HFF-Myc (cell line): ENCODE measurements around the gene CFAP65.
A peak's percentile ranks its signal among the peaks of the same experiment; 100 is the strongest.

Experiments
- DNase-seq: peaks from one replicate; pipeline ENCODE4 v3.0.0-alpha.2; 2011; ENCODE audit warnings: low read depth; ENCODE audit errors: extremely low read depth
- H3K4me3 ChIP-seq: replicated peaks from 2 replicates; pipeline ENCODE4 v1.5.1; 2011; ENCODE audit warnings: low read depth, mild to moderate bottlenecking, control low read depth, low read length
- TF ChIP-seq, protein P1 (sequence below): IDR thresholded peaks from 2 replicates; pipeline ENCODE4 v1.5.1; 2012; ENCODE audit warnings: mild to moderate bottlenecking, low read depth, low read length, control low read depth; ENCODE audit errors: missing control alignments

CFAP65 gene, protein sequence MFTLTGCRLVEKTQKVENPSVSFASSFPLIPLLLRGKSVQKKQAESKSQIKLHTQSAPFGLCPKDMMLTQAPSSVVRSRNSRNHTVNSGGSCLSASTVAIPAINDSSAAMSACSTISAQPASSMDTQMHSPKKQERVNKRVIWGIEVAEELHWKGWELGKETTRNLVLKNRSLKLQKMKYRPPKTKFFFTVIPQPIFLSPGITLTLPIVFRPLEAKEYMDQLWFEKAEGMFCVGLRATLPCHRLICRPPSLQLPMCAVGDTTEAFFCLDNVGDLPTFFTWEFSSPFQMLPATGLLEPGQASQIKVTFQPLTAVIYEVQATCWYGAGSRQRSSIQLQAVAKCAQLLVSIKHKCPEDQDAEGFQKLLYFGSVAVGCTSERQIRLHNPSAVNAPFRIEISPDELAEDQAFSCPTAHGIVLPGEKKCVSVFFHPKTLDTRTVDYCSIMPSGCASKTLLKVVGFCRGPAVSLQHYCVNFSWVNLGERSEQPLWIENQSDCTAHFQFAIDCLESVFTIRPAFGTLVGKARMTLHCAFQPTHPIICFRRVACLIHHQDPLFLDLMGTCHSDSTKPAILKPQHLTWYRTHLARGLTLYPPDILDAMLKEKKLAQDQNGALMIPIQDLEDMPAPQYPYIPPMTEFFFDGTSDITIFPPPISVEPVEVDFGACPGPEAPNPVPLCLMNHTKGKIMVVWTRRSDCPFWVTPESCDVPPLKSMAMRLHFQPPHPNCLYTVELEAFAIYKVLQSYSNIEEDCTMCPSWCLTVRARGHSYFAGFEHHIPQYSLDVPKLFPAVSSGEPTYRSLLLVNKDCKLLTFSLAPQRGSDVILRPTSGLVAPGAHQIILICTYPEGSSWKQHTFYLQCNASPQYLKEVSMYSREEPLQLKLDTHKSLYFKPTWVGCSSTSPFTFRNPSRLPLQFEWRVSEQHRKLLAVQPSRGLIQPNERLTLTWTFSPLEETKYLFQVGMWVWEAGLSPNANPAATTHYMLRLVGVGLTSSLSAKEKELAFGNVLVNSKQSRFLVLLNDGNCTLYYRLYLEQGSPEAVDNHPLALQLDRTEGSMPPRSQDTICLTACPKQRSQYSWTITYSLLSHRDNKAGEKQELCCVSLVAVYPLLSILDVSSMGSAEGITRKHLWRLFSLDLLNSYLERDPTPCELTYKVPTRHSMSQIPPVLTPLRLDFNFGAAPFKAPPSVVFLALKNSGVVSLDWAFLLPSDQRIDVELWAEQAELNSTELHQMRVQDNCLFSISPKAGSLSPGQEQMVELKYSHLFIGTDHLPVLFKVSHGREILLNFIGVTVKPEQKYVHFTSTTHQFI (N-terminal part only)

GRCh38 chr2:219041252-219041651, at the start of gene CFAP65:
TSS of gene CFAP65 (minus strand) at chr2:219041516. CDS start at chr2:219039048, 2,468 bp downstream.
- no peak for DNase-seq
- TF ChIP-seq, protein P1, sequence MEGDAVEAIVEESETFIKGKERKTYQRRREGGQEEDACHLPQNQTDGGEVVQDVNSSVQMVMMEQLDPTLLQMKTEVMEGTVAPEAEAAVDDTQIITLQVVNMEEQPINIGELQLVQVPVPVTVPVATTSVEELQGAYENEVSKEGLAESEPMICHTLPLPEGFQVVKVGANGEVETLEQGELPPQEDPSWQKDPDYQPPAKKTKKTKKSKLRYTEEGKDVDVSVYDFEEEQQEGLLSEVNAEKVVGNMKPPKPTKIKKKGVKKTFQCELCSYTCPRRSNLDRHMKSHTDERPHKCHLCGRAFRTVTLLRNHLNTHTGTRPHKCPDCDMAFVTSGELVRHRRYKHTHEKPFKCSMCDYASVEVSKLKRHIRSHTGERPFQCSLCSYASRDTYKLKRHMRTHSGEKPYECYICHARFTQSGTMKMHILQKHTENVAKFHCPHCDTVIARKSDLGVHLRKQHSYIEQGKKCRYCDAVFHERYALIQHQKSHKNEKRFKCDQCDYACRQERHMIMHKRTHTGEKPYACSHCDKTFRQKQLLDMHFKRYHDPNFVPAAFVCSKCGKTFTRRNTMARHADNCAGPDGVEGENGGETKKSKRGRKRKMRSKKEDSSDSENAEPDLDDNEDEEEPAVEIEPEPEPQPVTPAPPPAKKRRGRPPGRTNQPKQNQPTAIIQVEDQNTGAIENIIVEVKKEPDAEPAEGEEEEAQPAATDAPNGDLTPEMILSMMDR: no peak
- peak within 1 kb of the TSS; percentile 41 for H3K4me3 ChIP-seq

GRCh38 chr2:219090436-219091299, 49.4 kb upstream of the CFAP65 start:
- TF ChIP-seq, protein P1: no peak
- H3K4me3 ChIP-seq: no peak overlapping the region
- no peak for DNase-seq

DNA sequence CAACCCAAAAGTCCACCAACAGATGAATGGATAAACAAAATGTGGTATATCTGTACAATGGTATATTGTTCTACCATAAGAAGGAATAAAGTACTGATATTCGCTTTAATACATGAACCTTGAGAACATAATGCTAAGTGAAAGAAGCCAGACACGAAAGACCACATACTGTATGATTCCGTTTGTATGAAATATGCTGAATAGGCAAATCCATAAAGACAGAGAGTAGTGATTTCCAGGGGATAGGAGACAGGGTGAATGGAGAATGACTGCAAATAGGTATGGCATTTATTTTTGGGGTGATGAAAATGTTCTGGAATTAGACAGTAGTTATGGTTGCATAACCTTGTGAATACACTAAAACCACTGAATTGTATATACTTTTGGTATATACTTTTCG, 48.0 kb upstream of the CFAP65 start:
- DNase-seq: no peak
- TF ChIP-seq, protein P1: no peak
- H3K4me3 ChIP-seq: no peak overlapping the region

GRCh38 chr2:219087848-219088247, 46.5 kb upstream of the CFAP65 start:
- TF ChIP-seq, protein P1: no peak
- no peak overlapping the region for H3K4me3 ChIP-seq
- no peak for DNase-seq

DNA sequence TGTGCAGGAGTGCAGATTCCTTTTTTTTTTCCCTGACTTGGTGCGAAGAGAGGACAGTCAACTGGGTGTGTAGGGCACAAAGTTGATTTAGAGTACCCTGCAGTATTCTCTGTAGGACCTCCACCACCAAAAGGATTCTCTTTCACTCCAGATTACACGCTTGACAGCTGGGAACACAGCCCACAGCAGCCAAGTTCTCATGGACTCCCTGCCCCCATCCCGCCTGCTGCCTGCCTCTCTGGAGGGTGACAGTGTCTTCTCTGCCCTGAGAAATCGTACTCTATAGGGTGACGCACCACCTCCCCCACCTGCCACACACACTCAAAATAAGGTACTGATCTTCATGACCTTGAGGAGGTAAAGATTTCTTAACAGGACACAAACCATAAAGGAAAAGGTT, 46.0 kb upstream of the CFAP65 start:
- H3K4me3 ChIP-seq: no peak overlapping the region
- TF ChIP-seq, protein P1: no peak
- no peak for DNase-seq
